ENCODE results near the gene DYNLL1.
"Not testable (repeated sequence)": the region's sequence is repeated elsewhere in the genome, so short reads cannot be mapped to it uniquely, and the experiment has no call there.

DYNLL1 gene

GRCh38 chr12:120495731-120496412 is at the start of gene DYNLL1:
TSS of gene DYNLL1 (plus strand) at chr12:120496113. CDS start at chr12:120496422, 309 bp downstream.
- peak; percentile 96 for DNase-seq (ENCODE audit: low read depth)

GRCh38 chr12:120446844-120447178 is 49.1 kb upstream of the DYNLL1 start:
- not testable (repeated sequence) for DNase-seq (ENCODE audit: low read depth)

- no peak for DNase-seq (ENCODE audit: low read depth)
These were observed 47.9 kb upstream of the DYNLL1 start for GRCh38 chr12:120447992-120448391.

GRCh38 chr12:120452524-120452923 is 43.4 kb upstream of the DYNLL1 start:
- not testable (repeated sequence) for DNase-seq (ENCODE audit: low read depth)

GRCh38 chr12:120453060-120453750 is 42.7 kb upstream of the DYNLL1 start:
- DNase-seq (ENCODE audit: low read depth): no peak

GRCh38 chr12:120453977-120454376 is 41.9 kb upstream of the DYNLL1 start:
- no peak for DNase-seq (ENCODE audit: low read depth)

GRCh38 chr12:120455302-120455701 is 40.6 kb upstream of the DYNLL1 start:
- DNase-seq (ENCODE audit: low read depth): no peak

- DNase-seq (ENCODE audit: low read depth): no peak
These were observed 38.8 kb upstream of the DYNLL1 start for GRCh38 chr12:120457133-120457532.

GRCh38 chr12:120460157-120460556 is 35.8 kb upstream of the DYNLL1 start:
- DNase-seq (ENCODE audit: low read depth): no peak

- DNase-seq (ENCODE audit: low read depth): no peak
These were observed 33.7 kb upstream of the DYNLL1 start for GRCh38 chr12:120462099-120462640.

GRCh38 chr12:120463712-120464111 is 32.2 kb upstream of the DYNLL1 start:
- no peak for DNase-seq (ENCODE audit: low read depth)

GRCh38 chr12:120465756-120466155 is 30.2 kb upstream of the DYNLL1 start:
- no peak for DNase-seq (ENCODE audit: low read depth)

- DNase-seq (ENCODE audit: low read depth): no peak
These were observed 29.2 kb upstream of the DYNLL1 start for GRCh38 chr12:120466560-120467315.

GRCh38 chr12:120467439-120467838 is 28.5 kb upstream of the DYNLL1 start:
- DNase-seq (ENCODE audit: low read depth): no peak

GRCh38 chr12:120468325-120468820 is 27.5 kb upstream of the DYNLL1 start:
- no peak for DNase-seq (ENCODE audit: low read depth)

- DNase-seq (ENCODE audit: low read depth): peak; percentile 47
These were observed 27.0 kb upstream of the DYNLL1 start for GRCh38 chr12:120468821-120469449.

- peak; percentile 96 for DNase-seq (ENCODE audit: low read depth)
These were observed 26.3 kb upstream of the DYNLL1 start, which contains the start of gene SRSF9 for GRCh38 chr12:120469450-120470149. TSS of gene SRSF9 (minus strand) at chr12:120469748. CDS start at chr12:120469609, 139 bp downstream.

- no peak for DNase-seq (ENCODE audit: low read depth)
These were observed 25.6 kb upstream of the DYNLL1 start for GRCh38 chr12:120470150-120470784.

GRCh38 chr12:120472521-120472920 is 23.4 kb upstream of the DYNLL1 start:
- no peak for DNase-seq (ENCODE audit: low read depth)

GRCh38 chr12:120473807-120474615 is 21.9 kb upstream of the DYNLL1 start:
- DNase-seq (ENCODE audit: low read depth): no peak
